ENCODE results near the gene CYP27C1.

DNA sequence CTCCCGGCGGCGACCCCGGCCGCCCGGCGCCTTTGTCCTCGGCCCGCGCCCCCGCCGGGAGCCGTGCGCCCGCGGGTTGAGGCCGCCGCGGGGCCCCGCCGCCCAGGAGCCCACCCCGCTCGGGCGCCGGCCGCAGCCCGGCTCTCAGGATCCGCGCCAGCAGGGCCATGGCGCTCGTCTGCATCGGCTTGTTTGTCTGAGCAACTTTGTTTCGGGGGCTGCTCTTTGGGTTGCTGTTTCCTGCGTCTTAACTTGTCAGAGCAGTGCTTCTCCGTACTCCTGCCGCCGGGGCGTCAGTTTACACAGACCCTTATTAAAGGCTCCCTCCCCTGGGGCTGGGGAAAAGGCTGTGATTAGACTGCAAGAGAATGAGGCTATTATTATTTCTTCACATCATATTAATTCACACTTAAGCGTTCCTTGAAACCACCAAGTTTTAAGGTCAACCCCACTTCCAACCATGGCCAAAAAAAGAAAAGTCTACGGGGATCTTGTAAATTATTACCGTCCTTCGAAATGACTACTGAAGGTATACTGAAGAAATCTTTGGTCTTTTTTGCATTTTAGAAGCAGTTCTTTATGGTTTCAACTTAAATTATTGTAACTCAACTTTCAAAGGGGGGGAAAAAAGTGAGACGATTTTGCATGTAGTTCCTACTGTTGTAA lies at the start of gene CYP27C1:
- no peak for TF ChIP-seq POLR2A (IDR thresholded peaks at IDR 0.05)
- TF ChIP-seq POLR2AphosphoS5 (IDR thresholded peaks at IDR 0.05): no peak
- TF ChIP-seq, protein P1, sequence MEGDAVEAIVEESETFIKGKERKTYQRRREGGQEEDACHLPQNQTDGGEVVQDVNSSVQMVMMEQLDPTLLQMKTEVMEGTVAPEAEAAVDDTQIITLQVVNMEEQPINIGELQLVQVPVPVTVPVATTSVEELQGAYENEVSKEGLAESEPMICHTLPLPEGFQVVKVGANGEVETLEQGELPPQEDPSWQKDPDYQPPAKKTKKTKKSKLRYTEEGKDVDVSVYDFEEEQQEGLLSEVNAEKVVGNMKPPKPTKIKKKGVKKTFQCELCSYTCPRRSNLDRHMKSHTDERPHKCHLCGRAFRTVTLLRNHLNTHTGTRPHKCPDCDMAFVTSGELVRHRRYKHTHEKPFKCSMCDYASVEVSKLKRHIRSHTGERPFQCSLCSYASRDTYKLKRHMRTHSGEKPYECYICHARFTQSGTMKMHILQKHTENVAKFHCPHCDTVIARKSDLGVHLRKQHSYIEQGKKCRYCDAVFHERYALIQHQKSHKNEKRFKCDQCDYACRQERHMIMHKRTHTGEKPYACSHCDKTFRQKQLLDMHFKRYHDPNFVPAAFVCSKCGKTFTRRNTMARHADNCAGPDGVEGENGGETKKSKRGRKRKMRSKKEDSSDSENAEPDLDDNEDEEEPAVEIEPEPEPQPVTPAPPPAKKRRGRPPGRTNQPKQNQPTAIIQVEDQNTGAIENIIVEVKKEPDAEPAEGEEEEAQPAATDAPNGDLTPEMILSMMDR (IDR thresholded peaks at IDR 0.05): no peak
